NCI-H1048 (cell line): ENCODE results near the gene TCP11.

ENCODE experiments used
- DNase-seq: peaks from one replicate; lab custom pipeline; 2025; lab: John Stamatoyannopoulos, UW

The TCP11 gene

GRCh38 chr6:35080821-35081425, 60.2 kb downstream of the TCP11 start:
- no peak for DNase-seq

- no peak for DNase-seq
Measured at GRCh38 chr6:35080016-35080680, 61.0 kb downstream of the TCP11 start.

GRCh38 chr6:35079311-35080000, 61.7 kb downstream of the TCP11 start:
- no peak for DNase-seq

- DNase-seq, result no peak
Measured at GRCh38 chr6:35078896-35079295, 62.2 kb downstream of the TCP11 start.

GRCh38 chr6:35078226-35078850, 62.8 kb downstream of the TCP11 start:
- no peak for DNase-seq

- DNase-seq, result no peak
Measured at GRCh38 chr6:35077713-35078105, 63.4 kb downstream of the TCP11 start.

- no peak for DNase-seq
Measured at GRCh38 chr6:35076997-35077712, 64.0 kb downstream of the TCP11 start.

- DNase-seq, result no peak
Measured at GRCh38 chr6:35073766-35074471, 67.2 kb downstream of the TCP11 start.

- no peak for DNase-seq
Measured at GRCh38 chr6:35073211-35073610, 67.9 kb downstream of the TCP11 start.

- DNase-seq, result no peak
Measured at GRCh38 chr6:35072698-35073055, 68.5 kb downstream of the TCP11 start.

GRCh38 chr6:35072051-35072697, 69.0 kb downstream of the TCP11 start:
- no peak for DNase-seq

- no peak for DNase-seq
Measured at GRCh38 chr6:35071347-35071994, 69.7 kb downstream of the TCP11 start.

GRCh38 chr6:35070111-35070510, 71.0 kb downstream of the TCP11 start:
- DNase-seq, result no peak

GRCh38 chr6:35069262-35069661, 71.9 kb downstream of the TCP11 start:
- DNase-seq, result no peak

GRCh38 chr6:35068644-35069043, 72.5 kb downstream of the TCP11 start:
- DNase-seq, result no peak

- no peak for DNase-seq
Measured at GRCh38 chr6:35068206-35068605, 72.9 kb downstream of the TCP11 start.
